HepG2 (cell line): ENCODE results near the gene KCNAB1. TPM values are rescaled to one million over a fixed set of nuclear protein-coding genes. Genes with fewer than 3 reads are reported as not detected.
"Not testable (repeated sequence)": the region's sequence is repeated elsewhere in the genome, so short reads cannot be mapped to it uniquely, and the experiment has no call there.

Experiments
- ATAC-seq: fragments of 200-7000 bp; cut with Tn5 transposase; 3 replicates; pipeline ENCODE4 v1.9.1; 2020; ENCODE audit warnings: mild to moderate bottlenecking, moderate library complexity
- BruUV-seq: library from RNA; stranded (reverse); fragments of 400-500 nt; replicated peaks from 2 replicates; lab custom pipeline; 2021; lab: Mats Ljungman, UMichigan
- CTCF ChIA-PET: fragments of 300-600 bp; formaldehyde crosslinking; extraction: SDS; loops from one replicate; lab custom pipeline; 2021; ENCODE audit warnings: low total read pairs, inconsistent platforms, low intra/inter-chr PET ratio; lab: Yijun Ruan, JAX
- POLR2A ChIA-PET: fragments of 350-600 bp; sonication (Branson Sonifier 250); formaldehyde crosslinking; loops from one replicate; lab custom pipeline; 2020; ENCODE audit warnings: antibody characterized with exemption, inconsistent platforms; lab: Yijun Ruan, JAX
- DNase-seq: peaks from one replicate; pipeline ENCODE4 v3.0.0-alpha.2; 2015; ENCODE audit warnings: low spot score
- FAIRE-seq: peaks from 3 replicates; lab custom pipeline; 2011; peaks lifted over from hg19 to GRCh38; lab: Jason Lieb, UNC
- H2AFZ ChIP-seq: one replicate; pipeline ENCODE4 v1.6.1; 2011; ENCODE audit warnings: low read length, inconsistent platforms
- H3K27ac ChIP-seq: fragments of 300-600 bp; 3 replicates; pipeline ENCODE4 v1.8.0; 2011; ENCODE audit warnings: mixed run types, mild to moderate bottlenecking, mixed read lengths, low read length, inconsistent platforms; ENCODE audit not compliant: insufficient read depth; ENCODE audit errors: extremely low read length
- H3K27me3 ChIP-seq, 2 experiments: fragments of 200-600 bp in 1 of 2; 2 replicates in 1 of 2; 3 replicates in 1 of 2; pipeline versions ENCODE4 v1.6.0 to v1.8.0; 2011; ENCODE audit warnings: low read length in 2 of 2, mild to moderate bottlenecking in 2 of 2, moderate library complexity in 2 of 2, inconsistent platforms in 1 of 2; ENCODE audit not compliant: insufficient read depth in 2 of 2, control insufficient read depth in 1 of 2
- H3K36me3 ChIP-seq, 2 experiments: fragments of 200-600 bp in 1 of 2; replicated peaks in 1 of 2; 2 replicates in 1 of 2; 3 replicates in 1 of 2; pipeline versions ENCODE4 v1.5.1 to v1.8.0; 2011; ENCODE audit warnings: low read length in 2 of 2, inconsistent platforms in 1 of 2; ENCODE audit not compliant: insufficient read depth in 2 of 2, control insufficient read depth in 1 of 2
- H3K4me1 ChIP-seq: 2 replicates; pipeline ENCODE4 v1.5.1; 2012; ENCODE audit warnings: low read length, inconsistent platforms; ENCODE audit not compliant: insufficient read depth
- H3K4me2 ChIP-seq: 2 replicates; pipeline ENCODE4 v1.6.0; 2011; ENCODE audit warnings: low read depth, low read length, inconsistent platforms
- H3K4me3 ChIP-seq, 3 experiments: fragments of 200-600 bp in 1 of 3; sonication (generic), shearing (Covaris generic) in 1 of 3; replicated peaks in 1 of 3; 2 replicates each; pipeline ENCODE4 v1.5.1; 2011 to 2016; ENCODE audit warnings: low read length in 3 of 3, inconsistent platforms in 2 of 3, low read depth in 2 of 3, mild to moderate bottlenecking in 2 of 3, control low read depth in 1 of 3, mixed read lengths in 1 of 3; ENCODE audit not compliant: insufficient read depth in 1 of 3
- H3K79me2 ChIP-seq: one replicate; pipeline ENCODE4 v1.6.1; 2011; ENCODE audit warnings: low read length, inconsistent platforms; ENCODE audit not compliant: insufficient read depth
- H3K9ac ChIP-seq: 2 replicates; pipeline ENCODE4 v1.6.0; 2011; ENCODE audit warnings: mild to moderate bottlenecking, low read depth, low read length, inconsistent platforms; ENCODE audit not compliant: insufficient read depth
- H3K9me3 ChIP-seq: 2 replicates; pipeline ENCODE4 v1.5.1; 2012; ENCODE audit warnings: mild to moderate bottlenecking, low read length
- H4K20me1 ChIP-seq: 2 replicates; pipeline ENCODE4 v1.6.0; 2011; ENCODE audit warnings: inconsistent platforms, mild to moderate bottlenecking, low read length, moderate library complexity; ENCODE audit not compliant: insufficient read depth
- IKZF1 ChIP-seq: fragments of 450-650 bp; IDR thresholded peaks from 2 replicates; pipeline ENCODE4 v1.7.1; 2016
- PHF20 ChIP-seq: sonication (generic); formaldehyde crosslinking; IDR thresholded peaks from 2 replicates; pipeline ENCODE4 v1.5.0; 2020; ENCODE audit warnings: mild to moderate bottlenecking, missing genetic modification reagents
- TEAD2 ChIP-seq: sonication (generic); formaldehyde crosslinking; IDR thresholded peaks from 2 replicates; pipeline ENCODE4 v1.9.0; 2021; ENCODE audit warnings: missing genetic modification reagents
- TMF1 ChIP-seq: sonication (generic); formaldehyde crosslinking; IDR thresholded peaks from 2 replicates; pipeline ENCODE4 v1.8.1; 2022; ENCODE audit warnings: low read depth, missing genetic modification reagents
- ZBTB21 ChIP-seq: sonication (generic); formaldehyde crosslinking; IDR thresholded peaks from 2 replicates; pipeline ENCODE4 v1.4.0; 2020; ENCODE audit warnings: missing genetic modification reagents
- whole genome bisulfite sequencing: methylation state at CpG from one replicate; pipeline ENCODE4 v1.1.6; 2017; ENCODE audit warnings: low lambda C conversion rate; 5-methylcytosine and 5-hydroxymethylcytosine counted together
- in situ Hi-C: cut with HindIII; loops from 2 replicates; pipeline ENCODE4 v1.10.0; 2017; ENCODE audit warnings: low pct_unique_long_range_greater_than_20kb; ENCODE audit not compliant: extremely low pct_ligation_motif_present
- intact Hi-C: fragments of 100-400 bp; cut with micrococcal nuclease; formaldehyde crosslinking; loops from one replicate; pipeline ENCODE4 v1.10.0; 2022; ENCODE audit not compliant: unreplicated experiment
- polyA plus RNA-seq, 8 experiments: library from polyadenylated mRNA; depleted of rRNA in 3 of 8; stranded (reverse) in 7 of 8; unstranded in 1 of 8; fragments of >200 nt; fragmentation: Illumina TruSeq in 4 of 8; extraction: Trizol in 4 of 8; gene quantifications; 2 replicates each; pipeline versions ENCODE4 v1.2.1 to v1.2.3, GENCODE V29; 2011 to 2016; ENCODE audit warnings: low read depth in 4 of 8, missing spikeins in 1 of 8, mixed read lengths in 1 of 8; ENCODE audit not compliant: insufficient read depth in 1 of 8
- total RNA-seq, 5 experiments: library from RNA; depleted of rRNA; stranded (reverse); fragments of >200 nt; fragmentation: Illumina TruSeq; extraction: Trizol; gene quantifications; 2 replicates each; pipeline ENCODE4 v1.2.3, GENCODE V29; 2016; ENCODE audit warnings: low read depth in 1 of 5

KCNAB1 gene
- total and polyA plus RNA-seq, 2 of the 13 experiments (the other 11 are each of a cell fraction or from before 2014, with no cell fraction given): not detected

GRCh38 chr3:156072950-156073657 is 47.3 kb upstream of the KCNAB1 start:
- H3K9ac ChIP-seq, H2AFZ ChIP-seq, H3K36me3 ChIP-seq, ATAC-seq, DNase-seq, POLR2A ChIA-PET, intact Hi-C loops, H3K27ac ChIP-seq, H3K4me2 ChIP-seq, BruUV-seq, in situ Hi-C loops, H3K79me2 ChIP-seq, H3K9me3 ChIP-seq, H4K20me1 ChIP-seq, FAIRE-seq, H3K4me3 ChIP-seq, H3K4me1 ChIP-seq, CTCF ChIA-PET, H3K27me3 ChIP-seq: not testable (repeated sequence)
- WGBS: 5% methylated on average over 3 of the region's 29 CpGs

GRCh38 chr3:156090126-156090525 is 30.3 kb upstream of the KCNAB1 start:
- no peaks in the 10 kb centered on the region for H3K36me3 ChIP-seq
- no peak overlapping the region for H3K4me3 ChIP-seq
- H3K9ac ChIP-seq: no peak overlapping the region
- POLR2A ChIA-PET: no interaction called here
- ATAC-seq: no peak
- DNase-seq: no peak
- intact Hi-C loops (no loop called here), in situ Hi-C loops (no loop called here)
- no peak for TF ChIP-seq IKZF1
- no peak for TF ChIP-seq ZBTB21 (CRISPR knock-in tag)
- TF ChIP-seq TEAD2: no peak
- TF ChIP-seq TMF1: no peak
- no peak for TF ChIP-seq PHF20
- no peaks in the 10 kb centered on the region for H3K9me3 ChIP-seq
- BruUV-seq: no TSS peak
- H3K79me2 ChIP-seq: no peaks in the 10 kb centered on the region
- no peak overlapping the region for H2AFZ ChIP-seq
- no peak overlapping the region for H3K4me2 ChIP-seq
- CTCF ChIA-PET: no interaction called here
- WGBS: under 1% methylated on average over 3 of the region's 3 CpGs
- H4K20me1 ChIP-seq: no peaks in the 10 kb centered on the region
- no peak for FAIRE-seq
- H3K27ac ChIP-seq: no peak overlapping the region
- no peaks in the 10 kb centered on the region; a peak in 1 of 5 replicates for H3K27me3 ChIP-seq
- H3K4me1 ChIP-seq: peaks cover 6% of the 10 kb centered on the region
